HFFc6 (cell line): ENCODE data around the gene AS3MT. TPM values are rescaled to one million over a fixed set of nuclear protein-coding genes. Genes with fewer than 3 reads are reported as not detected.
"Not testable (repeated sequence)": the region's sequence is repeated elsewhere in the genome, so short reads cannot be mapped to it uniquely, and the experiment has no call there.

Experiments used
- DNase-seq: peaks from one replicate; pipeline ENCODE4 v3.0.0-alpha.2; 2018
- H3K27ac Mint-ChIP-seq: 2 replicates; pipeline ENCODE4 v1.8.0; 2020; ENCODE audit warnings: mild to moderate bottlenecking, mixed read lengths
- H3K27me3 Mint-ChIP-seq: 2 replicates; pipeline ENCODE4 v1.8.0; 2021; ENCODE audit warnings: mild to moderate bottlenecking, moderate library complexity, mixed read lengths; ENCODE audit not compliant: insufficient read depth
- H3K36me3 Mint-ChIP-seq: 2 replicates; pipeline ENCODE4 v1.8.0; 2021; ENCODE audit warnings: low read depth, mixed read lengths
- H3K4me1 Mint-ChIP-seq: 2 replicates; pipeline ENCODE4 v1.8.0; 2020; ENCODE audit warnings: low read depth, mixed read lengths
- H3K4me3 Mint-ChIP-seq: 2 replicates; pipeline ENCODE4 v1.8.0; 2020; ENCODE audit warnings: mild to moderate bottlenecking, moderate library complexity, mixed read lengths
- H3K9me3 Mint-ChIP-seq: 2 replicates; pipeline ENCODE4 v1.8.0; 2020; ENCODE audit warnings: mild to moderate bottlenecking, mixed read lengths
- total RNA-seq, 6 experiments: library from RNA; stranded (reverse); fragmentation: NEBNext Ultra II Directional; extraction: Animal tissue kit (Norgen Biotek cat#: 25700); gene quantifications; 2 replicates in 1 of 6; 3 replicates in 5 of 6; pipeline ENCODE4 v1.2.3, GENCODE V29; 2021
- TF ChIP-seq, protein P1 (sequence below): fragments of 200-600 bp; sonication (generic); IDR thresholded peaks from 2 replicates; pipeline ENCODE4 v1.5.0; 2021; ENCODE audit warnings: antibody characterized with exemption, mild to moderate bottlenecking

The AS3MT gene
- total RNA-seq, 6 experiments from 2014 or later: 2.4 to 3.9 (median 2.9) TPM

DNA sequence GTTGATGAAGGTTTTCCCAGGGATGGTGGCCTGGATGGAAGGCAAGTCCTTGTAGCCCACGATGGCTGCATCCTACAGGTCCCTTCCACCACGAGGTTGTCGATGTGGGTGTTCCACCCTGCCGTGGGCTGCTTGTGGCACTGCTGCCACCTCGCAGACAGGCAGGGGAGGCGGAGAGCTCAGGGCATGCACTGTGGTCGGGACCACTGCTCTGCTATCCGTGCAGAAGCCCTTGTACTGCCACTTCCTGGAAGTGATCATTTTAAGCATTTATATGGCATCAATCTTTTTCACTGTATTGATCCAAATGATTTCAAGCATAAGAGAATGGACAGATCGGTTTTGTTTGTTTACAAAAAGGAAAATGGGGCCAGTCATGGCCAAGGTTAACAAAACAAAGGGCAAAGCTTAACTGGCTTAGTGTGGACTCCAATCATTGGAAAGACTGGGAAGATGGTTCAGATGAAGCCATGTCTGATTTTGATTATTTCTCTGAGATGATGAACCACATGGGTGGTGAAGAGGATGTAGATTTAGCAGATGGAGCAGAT is 23.8 kb upstream of the AS3MT start:
- no peak for DNase-seq
- Mint-ChIP-seq H3K27ac (no peak overlapping the region), H3K4me3 (no peak overlapping the region), H3K27me3 (peaks cover 12% of the 10 kb centered on the region), H3K4me1 (peaks cover 11% of the 10 kb centered on the region; the same call in 1 of the 2 replicates), H3K36me3 (peaks cover 13% of the 10 kb centered on the region), H3K9me3 (peaks cover 16% of the 10 kb centered on the region)
- TF ChIP-seq, protein P1, sequence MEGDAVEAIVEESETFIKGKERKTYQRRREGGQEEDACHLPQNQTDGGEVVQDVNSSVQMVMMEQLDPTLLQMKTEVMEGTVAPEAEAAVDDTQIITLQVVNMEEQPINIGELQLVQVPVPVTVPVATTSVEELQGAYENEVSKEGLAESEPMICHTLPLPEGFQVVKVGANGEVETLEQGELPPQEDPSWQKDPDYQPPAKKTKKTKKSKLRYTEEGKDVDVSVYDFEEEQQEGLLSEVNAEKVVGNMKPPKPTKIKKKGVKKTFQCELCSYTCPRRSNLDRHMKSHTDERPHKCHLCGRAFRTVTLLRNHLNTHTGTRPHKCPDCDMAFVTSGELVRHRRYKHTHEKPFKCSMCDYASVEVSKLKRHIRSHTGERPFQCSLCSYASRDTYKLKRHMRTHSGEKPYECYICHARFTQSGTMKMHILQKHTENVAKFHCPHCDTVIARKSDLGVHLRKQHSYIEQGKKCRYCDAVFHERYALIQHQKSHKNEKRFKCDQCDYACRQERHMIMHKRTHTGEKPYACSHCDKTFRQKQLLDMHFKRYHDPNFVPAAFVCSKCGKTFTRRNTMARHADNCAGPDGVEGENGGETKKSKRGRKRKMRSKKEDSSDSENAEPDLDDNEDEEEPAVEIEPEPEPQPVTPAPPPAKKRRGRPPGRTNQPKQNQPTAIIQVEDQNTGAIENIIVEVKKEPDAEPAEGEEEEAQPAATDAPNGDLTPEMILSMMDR: no peak

DNA sequence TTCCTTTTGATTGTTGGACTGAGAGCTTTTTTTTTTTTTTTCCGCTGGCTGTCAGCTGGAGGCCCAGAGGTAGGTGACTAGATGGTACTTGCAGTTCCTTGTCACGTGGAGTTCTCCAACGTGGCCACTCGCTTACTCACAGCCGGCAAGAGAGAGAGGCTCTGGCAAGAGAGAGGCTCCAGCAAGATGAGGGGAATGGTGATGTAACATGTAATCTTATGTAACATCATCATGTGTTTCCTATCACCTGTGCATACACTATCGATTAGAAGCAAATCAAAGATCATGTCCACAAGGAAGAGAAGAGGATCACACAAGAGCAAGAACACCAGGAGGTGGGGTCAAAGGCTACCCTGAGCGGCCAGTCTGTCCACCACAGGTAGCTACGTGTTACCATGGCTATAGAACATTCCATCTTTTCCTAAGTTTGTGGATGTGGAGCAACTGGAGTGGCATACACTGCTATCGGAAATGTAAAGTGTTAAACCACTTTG is 19.2 kb upstream of the AS3MT start:
- H3K27me3 Mint-ChIP-seq: peaks cover 5% of the 10 kb centered on the region
- TF ChIP-seq, protein P1: no peak
- no peak overlapping the region for H3K27ac Mint-ChIP-seq
- no peaks in the 10 kb centered on the region for H3K36me3 Mint-ChIP-seq
- H3K9me3 Mint-ChIP-seq: no peaks in the 10 kb centered on the region
- no peak for DNase-seq
- peaks cover 11% of the 10 kb centered on the region for H3K4me1 Mint-ChIP-seq
- no peak overlapping the region for H3K4me3 Mint-ChIP-seq

DNA sequence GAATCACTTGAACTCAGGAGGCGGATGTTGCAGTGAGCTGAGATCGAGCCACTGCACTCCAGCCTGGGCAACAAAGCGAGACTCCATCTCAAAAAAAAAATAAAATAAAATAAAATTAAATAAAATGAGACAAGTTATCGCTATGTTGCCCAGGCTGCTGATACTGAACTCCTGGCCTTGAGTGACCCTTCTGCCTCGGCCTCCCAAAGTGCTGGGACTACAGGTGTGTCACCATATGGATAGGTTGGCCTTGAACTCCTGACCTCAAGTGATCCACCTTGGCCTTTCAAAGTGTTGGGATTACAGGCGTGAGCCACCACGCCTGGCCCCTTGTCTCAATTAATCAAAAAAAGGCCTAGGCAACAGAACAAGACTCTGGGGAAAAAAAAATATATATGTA is 16.0 kb upstream of the AS3MT start:
- H3K36me3 Mint-ChIP-seq, H3K27ac Mint-ChIP-seq, H3K9me3 Mint-ChIP-seq, DNase-seq, H3K4me3 Mint-ChIP-seq, H3K27me3 Mint-ChIP-seq: not testable (repeated sequence)
- H3K4me1 Mint-ChIP-seq: peaks cover 35% of the 10 kb centered on the region

DNA sequence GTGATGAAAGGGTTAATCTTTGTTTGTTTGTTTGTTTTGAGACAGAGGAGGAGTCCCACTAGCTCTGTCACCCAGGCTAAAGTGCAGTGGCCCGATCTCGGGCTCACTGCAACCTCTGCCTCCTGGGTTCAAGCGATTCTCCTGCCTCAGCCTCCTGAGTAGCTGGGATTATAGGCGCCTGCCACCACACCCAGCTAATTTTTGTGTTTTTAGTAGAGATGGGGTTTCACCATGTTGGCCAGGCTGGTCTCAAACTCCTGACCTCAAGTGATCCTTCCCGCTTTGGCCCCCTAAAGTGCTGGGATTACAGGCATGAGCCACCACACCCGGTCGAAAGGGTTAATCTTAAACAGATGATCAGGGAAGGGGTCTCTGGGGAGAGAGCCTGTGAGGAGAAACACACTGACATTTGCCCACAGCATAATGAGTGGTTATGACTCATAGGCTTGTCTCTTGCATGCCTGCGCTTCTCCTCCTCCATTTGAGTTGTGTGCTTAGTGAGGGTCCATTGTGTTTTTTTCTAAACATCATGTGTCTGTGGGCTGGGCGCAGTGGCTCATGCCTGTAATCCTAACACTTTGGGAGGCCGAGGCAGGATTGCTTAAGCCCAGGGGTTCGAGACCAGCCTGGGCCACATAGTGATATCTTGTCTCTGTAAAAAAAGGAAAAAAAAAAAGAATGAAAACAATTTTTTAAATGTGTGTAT is 13.4 kb upstream of the AS3MT start:
- H3K4me1 Mint-ChIP-seq: peaks cover 37% of the 10 kb centered on the region
- H3K9me3 Mint-ChIP-seq, H3K36me3 Mint-ChIP-seq, H3K27me3 Mint-ChIP-seq: not testable (repeated sequence)
- H3K27ac Mint-ChIP-seq: peak overlapping the region; percentile 95
- DNase-seq: peak; percentile 95
- H3K4me3 Mint-ChIP-seq: peak overlapping the region; percentile 78

DNA sequence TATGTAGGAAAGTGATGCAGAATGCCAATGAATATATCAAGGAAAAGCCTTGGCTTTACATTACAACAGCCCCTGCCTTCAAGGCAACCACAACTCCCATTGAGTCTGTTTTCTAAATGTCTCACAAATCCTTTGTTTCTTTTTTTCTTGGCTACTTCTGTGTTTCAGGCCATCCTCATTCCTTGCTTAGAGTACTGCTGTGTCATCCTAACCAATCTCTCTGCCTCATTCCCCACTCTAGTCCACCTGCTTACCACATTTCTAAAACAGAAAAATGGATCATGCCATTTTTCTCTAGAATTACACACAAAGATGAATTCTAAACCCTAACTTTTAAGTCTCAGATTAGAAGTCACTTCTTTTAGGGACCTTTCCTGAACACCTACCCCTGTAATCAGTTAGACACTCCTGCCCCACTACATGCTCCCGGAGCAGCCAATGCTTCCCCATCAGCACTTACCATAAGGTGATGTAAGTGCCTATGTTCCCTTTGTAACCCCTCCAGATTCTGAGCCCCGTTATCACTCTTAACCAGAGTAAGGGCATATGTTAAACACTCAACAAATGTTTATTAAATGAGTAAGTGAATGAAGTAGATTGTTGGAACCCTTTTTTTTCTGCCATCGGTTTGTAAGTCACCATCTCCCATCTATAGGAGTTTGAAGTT is 12.4 kb upstream of the AS3MT start:
- no peaks in the 10 kb centered on the region; the same call in 1 of the 2 replicates for H3K27me3 Mint-ChIP-seq
- no peak for DNase-seq
- H3K4me1 Mint-ChIP-seq: peaks cover 37% of the 10 kb centered on the region
- H3K4me3 Mint-ChIP-seq: peak overlapping the region; percentile 2; the same call in 1 of the 2 replicates
- peaks cover 7% of the 10 kb centered on the region for H3K36me3 Mint-ChIP-seq
- peak overlapping the region; percentile 95 for H3K27ac Mint-ChIP-seq
- TF ChIP-seq, protein P1: no peak
- no peaks in the 10 kb centered on the region for H3K9me3 Mint-ChIP-seq

DNA sequence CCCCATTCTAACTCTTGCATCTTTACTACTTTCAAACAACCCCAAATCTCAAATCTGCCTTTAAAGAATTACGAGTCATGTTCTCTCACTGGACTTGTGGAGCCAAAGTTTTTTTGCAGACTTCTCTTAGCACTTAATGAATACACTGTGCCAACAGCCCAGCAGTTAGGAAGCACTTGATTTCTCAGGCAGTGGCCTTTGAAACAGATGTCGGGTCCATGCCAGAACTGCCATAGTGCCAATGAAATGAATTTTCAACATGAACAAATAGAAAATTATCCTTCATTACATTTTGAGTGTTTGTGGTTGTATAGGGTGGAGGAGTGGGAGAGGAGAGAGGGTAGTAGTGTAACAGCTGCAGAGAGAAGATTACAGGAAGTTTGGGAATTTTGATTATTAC is 9.4 kb upstream of the AS3MT start:
- DNase-seq: no peak
- no peaks in the 10 kb centered on the region for H3K9me3 Mint-ChIP-seq
- no peaks in the 10 kb centered on the region; the same call in 1 of the 2 replicates for H3K27me3 Mint-ChIP-seq
- no peak overlapping the region for H3K4me3 Mint-ChIP-seq
- H3K4me1 Mint-ChIP-seq: peaks cover 37% of the 10 kb centered on the region
- TF ChIP-seq, protein P1: no peak
- no peak overlapping the region for H3K27ac Mint-ChIP-seq
- peaks cover 7% of the 10 kb centered on the region for H3K36me3 Mint-ChIP-seq
